HEK293 (cell line): ENCODE measurements around the gene SKI.

Source experiments
- CTCF ChIA-PET: fragments of 350-600 bp; formaldehyde crosslinking; extraction: SDS; loops from one replicate; lab custom pipeline; 2021; ENCODE audit warnings: antibody characterized with exemption; lab: Yijun Ruan, JAX
- POLR2A ChIA-PET: fragments of 300-600 bp; formaldehyde crosslinking; extraction: SDS; loops from one replicate; lab custom pipeline; 2020; ENCODE audit warnings: antibody characterized with exemption, inconsistent platforms; lab: Yijun Ruan, JAX
- H3K27ac ChIP-seq: fragments of 200-500 bp; sonication (Bioruptor generic); 2 replicates; pipeline ENCODE4 v1.5.1; 2014; ENCODE audit warnings: low read depth, low read length, control low read depth, inconsistent platforms; ENCODE audit errors: extremely low read depth
- H3K36me3 ChIP-seq, 2 experiments: fragments of 200-500 bp in 1 of 2; sonication (Bioruptor generic) in 1 of 2; 1 replicate in 1 of 2; 2 replicates in 1 of 2; pipeline ENCODE4 v1.5.1; 2014 to 2017; ENCODE audit warnings: inconsistent platforms in 2 of 2, low read length in 2 of 2; ENCODE audit not compliant: control insufficient read depth in 2 of 2, insufficient read depth in 1 of 2
- H3K4me1 ChIP-seq: fragments of 200-500 bp; sonication (Bioruptor generic); 2 replicates; pipeline ENCODE4 v1.5.1; 2014; ENCODE audit warnings: mild to moderate bottlenecking, low read length, inconsistent platforms; ENCODE audit not compliant: control insufficient read depth, insufficient read depth
- H3K4me3 ChIP-seq: 2 replicates; pipeline ENCODE4 v1.5.1; 2011; ENCODE audit warnings: low read depth, mild to moderate bottlenecking, control low read depth, low read length, moderate library complexity
- H3K9me3 ChIP-seq: fragments of 200-500 bp; sonication (Bioruptor generic); 2 replicates; pipeline ENCODE4 v1.5.1; 2014; ENCODE audit warnings: low read depth, low read length, inconsistent platforms; ENCODE audit not compliant: control insufficient read depth, insufficient read depth
- HIC1 ChIP-seq: fragments of 450-650 bp; formaldehyde crosslinking; IDR thresholded peaks from 2 replicates; pipeline ENCODE4 v1.5.1; 2016; ENCODE audit warnings: missing biosample characterization, missing genetic modification characterization
- IKZF3 ChIP-seq: fragments of 450-650 bp; IDR thresholded peaks from 2 replicates; pipeline ENCODE4 v1.5.0; 2018; ENCODE audit warnings: missing biosample characterization, mild to moderate bottlenecking, missing genetic modification characterization, moderate library complexity
- KLF10 ChIP-seq: fragments of 450-650 bp; IDR thresholded peaks from 2 replicates; pipeline ENCODE4 v1.5.1; 2018; ENCODE audit warnings: missing biosample characterization, mild to moderate bottlenecking, missing genetic modification characterization
- MEIS1 ChIP-seq: sonication (generic); formaldehyde crosslinking; IDR thresholded peaks from 2 replicates; pipeline ENCODE4 v1.8.1; 2022; ENCODE audit warnings: missing genetic modification reagents, mild to moderate bottlenecking, borderline replicate concordance
- OSR2 ChIP-seq: fragments of 450-650 bp; formaldehyde crosslinking; IDR thresholded peaks from 2 replicates; pipeline ENCODE4 v1.5.1; 2016; ENCODE audit warnings: missing biosample characterization, missing genetic modification characterization
- PRDM6 ChIP-seq: fragments of 450-650 bp; formaldehyde crosslinking; IDR thresholded peaks from 2 replicates; pipeline ENCODE4 v1.5.1; 2017; ENCODE audit warnings: missing biosample characterization, missing genetic modification characterization
- YY2 ChIP-seq: fragments of 450-650 bp; formaldehyde crosslinking; IDR thresholded peaks from 2 replicates; pipeline ENCODE4 v1.5.1; 2016; ENCODE audit warnings: missing biosample characterization, missing genetic modification characterization
- ZFP41 ChIP-seq: fragments of 450-650 bp; formaldehyde crosslinking; IDR thresholded peaks from 2 replicates; pipeline ENCODE4 v1.5.1; 2016; ENCODE audit warnings: missing biosample characterization, missing genetic modification characterization, borderline replicate concordance
- ZNF148 ChIP-seq: fragments of 450-650 bp; formaldehyde crosslinking; IDR thresholded peaks from 2 replicates; pipeline ENCODE4 v1.5.0; 2017; ENCODE audit warnings: missing biosample characterization, missing genetic modification characterization, borderline replicate concordance
- ZNF175 ChIP-seq: fragments of 450-650 bp; formaldehyde crosslinking; IDR thresholded peaks from 2 replicates; pipeline ENCODE4 v1.5.1; 2016; ENCODE audit warnings: missing biosample characterization, missing genetic modification characterization
- ZNF211 ChIP-seq: fragments of 450-650 bp; formaldehyde crosslinking; IDR thresholded peaks from 2 replicates; pipeline ENCODE4 v1.5.1; 2016; ENCODE audit warnings: low read depth, missing biosample characterization, missing genetic modification characterization
- ZNF214 ChIP-seq: fragments of 450-650 bp; formaldehyde crosslinking; IDR thresholded peaks from 2 replicates; pipeline ENCODE4 v1.5.1; 2017; ENCODE audit warnings: missing biosample characterization, mild to moderate bottlenecking, missing genetic modification characterization, borderline replicate concordance
- ZNF221 ChIP-seq: fragments of 450-650 bp; formaldehyde crosslinking; IDR thresholded peaks from 2 replicates; pipeline ENCODE4 v1.5.1; 2017; ENCODE audit warnings: missing biosample characterization, missing genetic modification characterization, borderline replicate concordance
- ZNF239 ChIP-seq: fragments of 450-650 bp; formaldehyde crosslinking; IDR thresholded peaks from 2 replicates; pipeline ENCODE4 v1.5.1; 2016; ENCODE audit warnings: missing biosample characterization, missing genetic modification characterization
- ZNF37A ChIP-seq: fragments of 450-650 bp; IDR thresholded peaks from 2 replicates; pipeline ENCODE4 v1.5.1; 2018; ENCODE audit warnings: missing biosample characterization, missing genetic modification characterization
- ZNF391 ChIP-seq: fragments of 450-650 bp; formaldehyde crosslinking; IDR thresholded peaks from 2 replicates; pipeline ENCODE4 v1.5.1; 2016; ENCODE audit warnings: low read depth, missing biosample characterization, missing genetic modification characterization, borderline replicate concordance
- ZNF404 ChIP-seq: fragments of 450-650 bp; formaldehyde crosslinking; IDR thresholded peaks from 2 replicates; pipeline ENCODE4 v1.5.1; 2017; ENCODE audit warnings: missing biosample characterization, missing genetic modification characterization
- ZNF510 ChIP-seq: fragments of 450-650 bp; formaldehyde crosslinking; IDR thresholded peaks from 2 replicates; pipeline ENCODE4 v1.5.1; 2018; ENCODE audit warnings: mild to moderate bottlenecking, missing genetic modification characterization, missing biosample characterization; ENCODE audit not compliant: insufficient replicate concordance
- ZNF513 ChIP-seq: fragments of 450-650 bp; IDR thresholded peaks from 2 replicates; pipeline ENCODE4 v1.5.1; 2018; ENCODE audit warnings: missing biosample characterization, missing genetic modification characterization
- ZNF585B ChIP-seq: fragments of 450-650 bp; formaldehyde crosslinking; IDR thresholded peaks from 2 replicates; pipeline ENCODE4 v1.5.1; 2016; ENCODE audit warnings: missing biosample characterization, missing genetic modification characterization
- ZNF624 ChIP-seq: fragments of 450-650 bp; formaldehyde crosslinking; IDR thresholded peaks from 2 replicates; pipeline ENCODE4 v1.5.1; 2017; ENCODE audit warnings: missing biosample characterization, missing genetic modification characterization

The SKI gene

GRCh38 chr1:2334366-2334765 lies 106.2 kb downstream of the SKI start:
- Histone ChIP-seq H3K4me1 (no peaks in the 10 kb centered on the region), H3K4me3 (no peak overlapping the region), H3K36me3 (no peaks in the 10 kb centered on the region), H3K27ac (no peak overlapping the region), H3K9me3 (no peaks in the 10 kb centered on the region)
- CTCF ChIA-PET, result interaction anchor here (0.6 kb wide), 1 partner anchor 464 kb away, joined by 3 read pairs; no protein-coding TSS in a partner anchor
- POLR2A ChIA-PET, result no interaction called here
- no peak for TF ChIP-seq ZNF510 (tag by site-specific recombination)
- no peak for TF ChIP-seq ZNF404
- TF ChIP-seq ZNF221 (tag by site-specific recombination), result no peak
- TF ChIP-seq PRDM6 (tag by site-specific recombination), result no peak
- no peak for TF ChIP-seq ZNF391 (tag by site-specific recombination)
- TF ChIP-seq KLF10 (tag by site-specific recombination), result no peak
- TF ChIP-seq ZNF624 (tag by site-specific recombination), result no peak
- TF ChIP-seq ZNF585B (tag by site-specific recombination), result no peak
- TF ChIP-seq ZFP41, result no peak
- no peak for TF ChIP-seq ZNF148
- no peak for TF ChIP-seq ZNF37A
- TF ChIP-seq OSR2 (tag by site-specific recombination), result no peak
- TF ChIP-seq MEIS1, result no peak
- TF ChIP-seq, all 188 proteins: peak for 0

GRCh38 chr1:2334883-2335534 lies 106.9 kb downstream of the SKI start:
- POLR2A ChIA-PET, result no interaction called here
- Histone ChIP-seq H3K9me3 (no peaks in the 10 kb centered on the region), H3K4me3 (no peak overlapping the region), H3K36me3 (no peaks in the 10 kb centered on the region), H3K27ac (no peak overlapping the region), H3K4me1 (no peaks in the 10 kb centered on the region)
- CTCF ChIA-PET, result no interaction called here
- TF ChIP-seq ZNF513 (tag by site-specific recombination) (no peak), YY2 (tag by site-specific recombination) (no peak), ZNF175 (tag by site-specific recombination) (no peak), ZNF239 (tag by site-specific recombination) (no peak), ZNF214 (tag by site-specific recombination) (no peak), ZNF211 (tag by site-specific recombination) (no peak), ZFP41 (no peak), IKZF3 (no peak), HIC1 (tag by site-specific recombination) (no peak), ZNF221 (tag by site-specific recombination) (no peak)
